Ishikawa (cell line): Measurements from ENCODE around the gene SERTAD2.

Experiments used
- CEBPB ChIP-seq: IDR thresholded peaks from 2 replicates; pipeline ENCODE4 v1.6.1; 2012
- CREB1 ChIP-seq: IDR thresholded peaks from 2 replicates; pipeline ENCODE4 v1.6.1; 2012; ENCODE audit warnings: low read depth
- EGR1 ChIP-seq: IDR thresholded peaks from 2 replicates; pipeline ENCODE4 v1.6.1; 2012
- EP300 ChIP-seq: IDR thresholded peaks from 2 replicates; pipeline ENCODE4 v1.6.1; 2012; ENCODE audit warnings: borderline replicate concordance
- FOXM1 ChIP-seq: IDR thresholded peaks from 2 replicates; pipeline ENCODE4 v1.6.1; 2012; ENCODE audit warnings: low read depth, borderline replicate concordance
- NFIC ChIP-seq: IDR thresholded peaks from 2 replicates; pipeline ENCODE4 v1.6.1; 2012
- RAD21 ChIP-seq: IDR thresholded peaks from 2 replicates; pipeline ENCODE4 v1.6.1; 2012; ENCODE audit warnings: low read depth
- TAF1 ChIP-seq: IDR thresholded peaks from 2 replicates; pipeline ENCODE4 v1.6.1; 2012; ENCODE audit warnings: low read depth, mild to moderate bottlenecking
- TCF12 ChIP-seq: IDR thresholded peaks from 2 replicates; pipeline ENCODE4 v1.6.1; 2012; ENCODE audit warnings: low read depth
- TEAD4 ChIP-seq: IDR thresholded peaks from 2 replicates; pipeline ENCODE4 v1.6.1; 2012
- YY1 ChIP-seq: IDR thresholded peaks from 2 replicates; pipeline ENCODE4 v1.6.1; 2012; ENCODE audit warnings: low read depth
- ZBTB7A ChIP-seq: IDR thresholded peaks from 2 replicates; pipeline ENCODE4 v1.6.1; 2012; ENCODE audit warnings: low read depth
- TF ChIP-seq, protein P1 (sequence below): IDR thresholded peaks from 2 replicates; pipeline ENCODE4 v1.6.1; 2012
- TF ChIP-seq, protein P2 (sequence below): IDR thresholded peaks from 2 replicates; pipeline ENCODE4 v1.6.1; 2012; ENCODE audit warnings: low read depth, mild to moderate bottlenecking
- TF ChIP-seq, protein P3 (sequence below): IDR thresholded peaks from 2 replicates; pipeline ENCODE4 v1.6.1; 2012

SERTAD2 gene

DNA sequence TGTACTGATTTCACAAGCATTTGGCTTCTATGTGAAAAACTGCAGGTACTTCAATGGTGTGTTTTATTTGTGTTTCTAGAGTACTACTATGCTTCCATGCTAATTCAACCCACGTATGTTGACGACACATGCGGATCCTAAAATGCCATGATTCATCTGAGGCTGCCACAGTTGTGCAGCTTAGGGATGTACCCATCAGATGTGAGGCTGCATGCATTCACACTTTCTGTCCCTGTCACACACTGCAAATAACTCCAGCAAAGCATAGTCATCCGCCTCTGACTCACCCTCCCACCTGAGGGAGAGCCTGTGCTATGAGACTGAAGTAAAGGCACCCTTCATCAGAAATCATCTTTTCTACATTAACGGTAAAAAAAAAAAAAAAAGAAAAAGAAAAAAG is 22.1 kb upstream of the SERTAD2 start:
- TF ChIP-seq, protein P1, sequence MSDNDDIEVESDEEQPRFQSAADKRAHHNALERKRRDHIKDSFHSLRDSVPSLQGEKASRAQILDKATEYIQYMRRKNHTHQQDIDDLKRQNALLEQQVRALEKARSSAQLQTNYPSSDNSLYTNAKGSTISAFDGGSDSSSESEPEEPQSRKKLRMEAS = no peak
- no peak for TF ChIP-seq EP300
- no peak for TF ChIP-seq ZBTB7A
- TF ChIP-seq NFIC = no peak
- TF ChIP-seq FOXM1 = no peak
- no peak for TF ChIP-seq TEAD4
- no peak for TF ChIP-seq RAD21
- TF ChIP-seq TAF1 = no peak
- TF ChIP-seq CEBPB = no peak
- no peak for TF ChIP-seq YY1
- TF ChIP-seq, protein P2, sequence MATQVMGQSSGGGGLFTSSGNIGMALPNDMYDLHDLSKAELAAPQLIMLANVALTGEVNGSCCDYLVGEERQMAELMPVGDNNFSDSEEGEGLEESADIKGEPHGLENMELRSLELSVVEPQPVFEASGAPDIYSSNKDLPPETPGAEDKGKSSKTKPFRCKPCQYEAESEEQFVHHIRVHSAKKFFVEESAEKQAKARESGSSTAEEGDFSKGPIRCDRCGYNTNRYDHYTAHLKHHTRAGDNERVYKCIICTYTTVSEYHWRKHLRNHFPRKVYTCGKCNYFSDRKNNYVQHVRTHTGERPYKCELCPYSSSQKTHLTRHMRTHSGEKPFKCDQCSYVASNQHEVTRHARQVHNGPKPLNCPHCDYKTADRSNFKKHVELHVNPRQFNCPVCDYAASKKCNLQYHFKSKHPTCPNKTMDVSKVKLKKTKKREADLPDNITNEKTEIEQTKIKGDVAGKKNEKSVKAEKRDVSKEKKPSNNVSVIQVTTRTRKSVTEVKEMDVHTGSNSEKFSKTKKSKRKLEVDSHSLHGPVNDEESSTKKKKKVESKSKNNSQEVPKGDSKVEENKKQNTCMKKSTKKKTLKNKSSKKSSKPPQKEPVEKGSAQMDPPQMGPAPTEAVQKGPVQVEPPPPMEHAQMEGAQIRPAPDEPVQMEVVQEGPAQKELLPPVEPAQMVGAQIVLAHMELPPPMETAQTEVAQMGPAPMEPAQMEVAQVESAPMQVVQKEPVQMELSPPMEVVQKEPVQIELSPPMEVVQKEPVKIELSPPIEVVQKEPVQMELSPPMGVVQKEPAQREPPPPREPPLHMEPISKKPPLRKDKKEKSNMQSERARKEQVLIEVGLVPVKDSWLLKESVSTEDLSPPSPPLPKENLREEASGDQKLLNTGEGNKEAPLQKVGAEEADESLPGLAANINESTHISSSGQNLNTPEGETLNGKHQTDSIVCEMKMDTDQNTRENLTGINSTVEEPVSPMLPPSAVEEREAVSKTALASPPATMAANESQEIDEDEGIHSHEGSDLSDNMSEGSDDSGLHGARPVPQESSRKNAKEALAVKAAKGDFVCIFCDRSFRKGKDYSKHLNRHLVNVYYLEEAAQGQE = no peak
- TF ChIP-seq, protein P3, sequence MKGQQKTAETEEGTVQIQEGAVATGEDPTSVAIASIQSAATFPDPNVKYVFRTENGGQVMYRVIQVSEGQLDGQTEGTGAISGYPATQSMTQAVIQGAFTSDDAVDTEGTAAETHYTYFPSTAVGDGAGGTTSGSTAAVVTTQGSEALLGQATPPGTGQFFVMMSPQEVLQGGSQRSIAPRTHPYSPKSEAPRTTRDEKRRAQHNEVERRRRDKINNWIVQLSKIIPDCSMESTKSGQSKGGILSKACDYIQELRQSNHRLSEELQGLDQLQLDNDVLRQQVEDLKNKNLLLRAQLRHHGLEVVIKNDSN = no peak
- no peak for TF ChIP-seq CREB1
- TF ChIP-seq EGR1 = no peak
- no peak for TF ChIP-seq TCF12

DNA sequence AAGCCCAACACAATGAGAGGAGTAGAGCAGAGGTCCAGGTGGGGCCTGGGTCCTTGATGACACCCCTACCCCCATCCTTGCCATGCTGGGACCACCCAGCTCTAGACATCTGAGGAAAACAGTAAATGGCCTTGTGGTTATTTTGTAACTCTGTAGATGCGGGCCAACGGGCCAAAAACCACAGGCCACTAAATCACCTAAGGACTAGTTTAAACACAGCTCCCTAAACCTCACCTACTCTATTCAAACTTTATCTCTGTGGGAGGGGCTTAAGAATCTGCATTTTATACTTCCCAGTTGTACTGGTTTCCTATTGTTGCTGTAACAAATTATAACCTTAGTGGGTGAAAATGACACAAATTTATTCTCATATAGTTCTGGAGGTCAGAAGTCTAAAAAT is 19.0 kb upstream of the SERTAD2 start:
- TF ChIP-seq, protein P2 = no peak

DNA sequence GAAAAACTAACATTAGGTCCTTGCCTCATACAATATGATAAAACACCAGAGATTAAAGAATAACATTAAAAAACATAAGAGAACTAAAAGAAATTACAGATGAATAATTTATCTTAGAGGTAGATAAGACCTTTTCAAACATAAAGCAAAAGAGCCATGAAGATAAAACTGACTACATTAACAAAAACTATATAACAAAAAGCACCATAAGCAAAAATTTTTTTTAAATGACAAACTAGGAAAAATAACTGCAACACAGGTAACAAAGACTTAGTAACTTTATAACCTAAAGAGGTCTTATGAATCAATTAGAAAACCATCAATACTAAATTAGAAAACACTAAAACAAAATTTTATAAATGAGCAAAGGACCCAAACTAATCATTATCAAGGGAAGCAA is 16.3 kb upstream of the SERTAD2 start:
- TF ChIP-seq CEBPB = no peak
- TF ChIP-seq TAF1 = no peak
- TF ChIP-seq NFIC = no peak
- TF ChIP-seq RAD21 = no peak
- TF ChIP-seq, protein P2 = no peak
- TF ChIP-seq TEAD4 = no peak
- no peak for TF ChIP-seq ZBTB7A
- TF ChIP-seq, protein P1 = no peak
- no peak for TF ChIP-seq YY1
- TF ChIP-seq EP300 = no peak
- no peak for TF ChIP-seq TCF12
- TF ChIP-seq FOXM1 = no peak
- TF ChIP-seq, protein P3 = no peak
- no peak for TF ChIP-seq EGR1
- no peak for TF ChIP-seq CREB1

DNA sequence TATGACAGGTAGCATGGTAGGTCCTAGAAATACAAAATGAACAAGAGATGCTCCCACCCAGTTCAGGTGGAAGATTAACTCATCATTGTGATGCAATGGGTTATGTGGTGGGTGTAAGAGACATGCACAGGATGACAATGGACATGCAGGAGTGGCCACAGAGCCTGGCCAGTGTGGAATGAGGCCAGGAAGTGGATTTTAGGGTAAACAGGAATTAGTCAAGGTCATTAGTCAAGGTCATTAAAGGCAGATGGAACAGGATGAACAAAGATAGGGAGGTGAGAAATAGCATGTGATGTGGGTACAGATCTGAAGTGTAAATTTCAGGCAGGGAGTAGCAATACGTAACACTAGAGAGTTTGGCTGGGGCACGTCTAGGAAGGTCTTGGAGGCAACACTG is 15.6 kb upstream of the SERTAD2 start:
- TF ChIP-seq, protein P2 = no peak
- TF ChIP-seq, protein P1 = no peak
- TF ChIP-seq YY1 (no peak), RAD21 (no peak), NFIC (no peak), EGR1 (no peak), ZBTB7A (no peak), EP300 (no peak), CEBPB (no peak), TAF1 (no peak)
- TF ChIP-seq, protein P3 = no peak
